Smooth muscle cell (in vitro differentiated cells): ENCODE data around the gene KNDC1. TPM values are rescaled to one million over a fixed set of nuclear protein-coding genes. Genes with fewer than 3 reads are reported as not detected.
A peak's percentile ranks its signal among the peaks of the same experiment; 100 is the strongest.

Source experiments
- DNase-seq: peaks from one replicate; lab custom pipeline; 2025; ENCODE audit not compliant: unreplicated experiment; lab: John Stamatoyannopoulos, UW
- H2AFZ ChIP-seq: fragments of 200-600 bp; sonication (generic); 2 replicates; pipeline ENCODE4 v1.6.0; 2016; ENCODE audit warnings: antibody characterized with exemption, low read depth, mild to moderate bottlenecking
- H3F3A ChIP-seq: fragments of 200-600 bp; sonication (generic); 2 replicates; pipeline ENCODE4 v1.6.0; 2017; ENCODE audit warnings: antibody characterized with exemption, low read depth
- H3K27ac ChIP-seq: fragments of 200-600 bp; sonication (generic); 2 replicates; pipeline ENCODE4 v1.5.1; 2016; ENCODE audit warnings: low read depth, mild to moderate bottlenecking
- H3K27me3 ChIP-seq: fragments of 200-600 bp; sonication (generic); 2 replicates; pipeline ENCODE4 v1.6.1; 2016; ENCODE audit warnings: low read depth, mild to moderate bottlenecking
- H3K36me3 ChIP-seq: fragments of 200-600 bp; sonication (generic); 2 replicates; pipeline ENCODE4 v1.5.1; 2016; ENCODE audit warnings: low read depth
- H3K4me1 ChIP-seq: fragments of 200-600 bp; sonication (generic); 2 replicates; pipeline ENCODE4 v1.5.1; 2016; ENCODE audit warnings: low read depth
- H3K4me2 ChIP-seq: fragments of 200-600 bp; sonication (generic); 2 replicates; pipeline ENCODE4 v1.6.0; 2016; ENCODE audit warnings: mild to moderate bottlenecking
- H3K4me3 ChIP-seq: fragments of 200-600 bp; sonication (generic); 2 replicates; pipeline ENCODE4 v1.5.1; 2016; ENCODE audit warnings: mild to moderate bottlenecking
- H3K79me2 ChIP-seq: fragments of 200-600 bp; sonication (generic); 2 replicates; pipeline ENCODE4 v1.6.0; 2016; ENCODE audit warnings: low read depth, mild to moderate bottlenecking
- H3K9ac ChIP-seq: fragments of 200-600 bp; sonication (generic); 2 replicates; pipeline ENCODE4 v1.6.0; 2016; ENCODE audit warnings: low read depth
- H3K9me3 ChIP-seq: fragments of 200-600 bp; sonication (generic); replicated peaks from 2 replicates; pipeline ENCODE4 v1.5.1; 2016; ENCODE audit warnings: low read depth
- H4K20me1 ChIP-seq: fragments of 200-600 bp; sonication (generic); 2 replicates; pipeline ENCODE4 v1.6.0; 2016; ENCODE audit warnings: low read depth
- CTCF ChIP-seq: fragments of 200-600 bp; sonication (generic); IDR thresholded peaks from 2 replicates; pipeline ENCODE4 v1.5.1; 2017; ENCODE audit warnings: borderline replicate concordance, mild to moderate bottlenecking, antibody characterized with exemption; ENCODE audit not compliant: insufficient read depth, poor library complexity, severe bottlenecking
- WGBS: methylation state at CpG from one replicate; pipeline ENCODE4 v1.1.7; 2016; ENCODE audit warnings: low lambda C conversion rate; 5-methylcytosine and 5-hydroxymethylcytosine counted together
- polyA plus RNA-seq: library from polyadenylated mRNA; unstranded; fragments of >200 nt; fragmentation: Nextera tagmentation; extraction: Ambion mirVana; gene quantifications from 2 replicates; pipeline ENCODE4 v1.2.1, GENCODE V29; 2016
- total RNA-seq: library from RNA; depleted of rRNA; stranded (reverse); fragments of >200 nt; gene quantifications from 2 replicates; pipeline ENCODE4 v1.2.3, GENCODE V29; 2014

The KNDC1 gene
- total and polyA plus RNA-seq, 2 experiments from 2014 or later: 2.3 to 3.1 TPM

GRCh38 chr10:133227256-133227655 is 67.2 kb downstream of the KNDC1 start:
- Histone ChIP-seq H3K9me3 (no peaks in the 10 kb centered on the region), H2AFZ (no peak overlapping the region), H3F3A (no peaks in the 10 kb centered on the region), H3K27me3 (peaks cover 51% of the 10 kb centered on the region), H3K4me2 (no peak overlapping the region), H3K27ac (no peak overlapping the region), H3K9ac (no peak overlapping the region), H4K20me1 (no peaks in the 10 kb centered on the region), H3K4me3 (no peak overlapping the region), H3K79me2 (no peaks in the 10 kb centered on the region), H3K4me1 (no peaks in the 10 kb centered on the region), H3K36me3 (no peaks in the 10 kb centered on the region)
- no peak for DNase-seq
- 87% methylated on average over 15 of the region's 21 CpGs for WGBS
- TF ChIP-seq CTCF: no peak

- no peak overlapping the region for H2AFZ ChIP-seq
- peaks cover 73% of the 10 kb centered on the region for H3K27me3 ChIP-seq
- H3K9ac ChIP-seq: no peak overlapping the region
- H3F3A ChIP-seq: no peaks in the 10 kb centered on the region
- no peaks in the 10 kb centered on the region for H4K20me1 ChIP-seq
- no peaks in the 10 kb centered on the region for H3K4me1 ChIP-seq
- no peak overlapping the region for H3K27ac ChIP-seq
- TF ChIP-seq CTCF: no peak
- no peaks in the 10 kb centered on the region for H3K79me2 ChIP-seq
- DNase-seq: no peak
- H3K4me2 ChIP-seq: no peak overlapping the region
- no peak overlapping the region for H3K4me3 ChIP-seq
- 22% methylated on average over 39 of the region's 58 CpGs for WGBS
- no peaks in the 10 kb centered on the region for H3K9me3 ChIP-seq
- H3K36me3 ChIP-seq: no peaks in the 10 kb centered on the region
These were observed 69.4 kb downstream of the KNDC1 start for GRCh38 chr10:133229265-133230043.

GRCh38 chr10:133230044-133230361 is 70.0 kb downstream of the KNDC1 start, which contains the start of gene UTF1:
TSS of gene UTF1 (plus strand) at chr10:133230217. CDS start at chr10:133230289, 72 bp downstream.
- Histone ChIP-seq H3K4me3 (no peak within 1 kb of the TSS), H3K27ac (no peak within 1 kb of the TSS), H3K9me3 (no peaks in the 10 kb centered on the region), H3K27me3 (peaks cover 76% of the 10 kb centered on the region), H3K9ac (no peak within 1 kb of the TSS), H2AFZ (no peak within 1 kb of the TSS), H4K20me1 (no peaks in the 10 kb centered on the region), H3K4me2 (peak within 1 kb of the TSS; percentile 54), H3K36me3 (no peaks in the 10 kb centered on the region), H3K4me1 (no peaks in the 10 kb centered on the region), H3F3A (no peaks in the 10 kb centered on the region), H3K79me2 (no peaks in the 10 kb centered on the region)
- DNase-seq: no peak
- 1% methylated on average over 20 of the region's 49 CpGs for WGBS
- TF ChIP-seq CTCF: no peak
